ENCODE data around the gene PRSS33. TPM values are rescaled to one million over a fixed set of nuclear protein-coding genes. Genes with fewer than 3 reads are reported as not detected.

PRSS33 gene
- total and polyA plus RNA-seq, 9 of the 15 experiments (the other 6 are each of a cell fraction or from before 2014, with no cell fraction given) = not detected

GRCh38 chr16:2761472-2761871 is 25.9 kb downstream of the PRSS33 start (continued):
- no peak for TF ChIP-seq CREB5 (CRISPR knock-in tag; IDR thresholded peaks at IDR 0.05)
- TF ChIP-seq ZC3H8 (IDR thresholded peaks at IDR 0.05) = no peak
- TF ChIP-seq SMAD3 (CRISPR knock-in tag; conservative IDR thresholded peaks at IDR 0.05) = no peak
- no peak for TF ChIP-seq JUN (IDR thresholded peaks at IDR 0.05; ENCODE audit: borderline replicate concordance, low read depth, low read length)
- no peak for TF ChIP-seq JUN (CRISPR knock-in tag; IDR thresholded peaks at IDR 0.05; ENCODE audit: borderline replicate concordance)

- FAIRE-seq = no peak
- Histone ChIP-seq H2AFZ (ENCODE audit: low read depth, low read length) (no peak overlapping the region), H3K4me2 (ENCODE audit: insufficient read depth, low read length) (no peak overlapping the region), H3K36me3 (ENCODE audit: control insufficient read depth, insufficient read depth, low read length) (peaks cover 91% of the 10 kb centered on the region), H3K4me1 (replicated peaks in 1 of 2; ENCODE audit: control insufficient read depth in 2 of 2, insufficient read depth in 2 of 2, low read length in 2 of 2) (peaks cover 6 to 10% of the 10 kb centered on the region in 2 experiments; a peak in 3 of 5 replicates), H3K9ac (ENCODE audit: insufficient read depth in 1 of 2, low read depth in 2 of 2, low read length in 2 of 2) (no peak overlapping the region), H4K20me1 (replicated peaks; ENCODE audit: control insufficient read depth, insufficient read depth, low read length) (peaks cover 30% of the 10 kb centered on the region; the same call in 1 of the 2 replicates), H3K27ac (ENCODE audit: extremely low read depth, low read depth, low read length) (no peak overlapping the region), H3K27me3 (ENCODE audit: control insufficient read depth in 2 of 2, insufficient read depth in 2 of 2, low read length in 2 of 2) (no peaks in the 10 kb centered on the region), H3K79me2 (ENCODE audit: control insufficient read depth, insufficient read depth, low read length) (peaks cover 95% of the 10 kb centered on the region), H3K4me3 (no peak overlapping the region), H3K9me3 (replicated peaks; ENCODE audit: control insufficient read depth, insufficient read depth, low read depth, low read length) (peaks cover 12% of the 10 kb centered on the region), H3K9me1 (ENCODE audit: control insufficient read depth, insufficient read depth, low read length) (no peaks in the 10 kb centered on the region)
- in situ Hi-C loops (cut with MboI) (no loop called here), intact Hi-C loops (cut with micrococcal nuclease) (no loop called here)
- no peak for DNase-seq (ENCODE audit: extremely low read depth in 1 of 4, low spot score in 3 of 4)
- ChIA-PET POLR2A (interaction anchor here (0.8 to 2.4 kb wide), 2 partner anchors 10 to 132 kb away, joined by 4 to 15 read pairs; no protein-coding TSS in a partner anchor), CTCF (ENCODE audit: low intra/inter-chr PET ratio) (no interaction called here)
- no TSS peak for BruUV-seq (replicated peaks)
- WGBS (ENCODE audit: insufficient coverage, low coverage, missing lambda C conversion rate) = 99% methylated on average over 11 of the region's 11 CpGs
- no peak for ATAC-seq
- TF ChIP-seq HDAC3 (IDR thresholded peaks at IDR 0.05; ENCODE audit: borderline replicate concordance, partially characterized antibody) = no peak
- no peak for TF ChIP-seq TSC22D4 (tag; IDR thresholded peaks at IDR 0.05)
- no peak for TF ChIP-seq ZNF717 (CRISPR knock-in tag; IDR thresholded peaks at IDR 0.05)
- no peak for TF ChIP-seq CUX1 (CRISPR knock-in tag; IDR thresholded peaks at IDR 0.05)
- TF ChIP-seq GTF2E2 (tag; IDR thresholded peaks at IDR 0.05) = no peak
- no peak for TF ChIP-seq ZNF175 (CRISPR knock-in tag; IDR thresholded peaks at IDR 0.05; ENCODE audit: low read depth)
- no peak for TF ChIP-seq RUNX1 (IDR thresholded peaks at IDR 0.05; ENCODE audit: low read depth)
Measured at GRCh38 chr16:2757344-2757743, 30.0 kb downstream of the PRSS33 start.

Measured in K562 (cell line).